HepG2 (cell line): Measurements from ENCODE around the gene LRRN2. TPM values are rescaled to one million over a fixed set of nuclear protein-coding genes. Genes with fewer than 3 reads are reported as not detected.

Source experiments
- ATAC-seq: fragments of 200-7000 bp; cut with Tn5 transposase; 3 replicates; pipeline ENCODE4 v1.9.1; 2020; ENCODE audit warnings: mild to moderate bottlenecking, moderate library complexity
- BruUV-seq: library from RNA; stranded (reverse); fragments of 400-500 nt; replicated peaks from 2 replicates; lab custom pipeline; 2021; lab: Mats Ljungman, UMichigan
- CTCF ChIA-PET: fragments of 300-600 bp; formaldehyde crosslinking; extraction: SDS; loops from one replicate; lab custom pipeline; 2021; ENCODE audit warnings: low total read pairs, inconsistent platforms, low intra/inter-chr PET ratio; lab: Yijun Ruan, JAX
- POLR2A ChIA-PET: fragments of 350-600 bp; sonication (Branson Sonifier 250); formaldehyde crosslinking; loops from one replicate; lab custom pipeline; 2020; ENCODE audit warnings: antibody characterized with exemption, inconsistent platforms; lab: Yijun Ruan, JAX
- DNase-seq: peaks from one replicate; pipeline ENCODE4 v3.0.0-alpha.2; 2015; ENCODE audit warnings: low spot score
- FAIRE-seq: peaks from 3 replicates; lab custom pipeline; 2011; peaks lifted over from hg19 to GRCh38; lab: Jason Lieb, UNC
- H2AFZ ChIP-seq: one replicate; pipeline ENCODE4 v1.6.1; 2011; ENCODE audit warnings: low read length, inconsistent platforms
- H3K27ac ChIP-seq: fragments of 300-600 bp; 3 replicates; pipeline ENCODE4 v1.8.0; 2011; ENCODE audit warnings: mixed run types, mild to moderate bottlenecking, mixed read lengths, low read length, inconsistent platforms; ENCODE audit not compliant: insufficient read depth; ENCODE audit errors: extremely low read length
- H3K27me3 ChIP-seq, 2 experiments: fragments of 200-600 bp in 1 of 2; 2 replicates in 1 of 2; 3 replicates in 1 of 2; pipeline versions ENCODE4 v1.6.0 to v1.8.0; 2011; ENCODE audit warnings: low read length in 2 of 2, mild to moderate bottlenecking in 2 of 2, moderate library complexity in 2 of 2, inconsistent platforms in 1 of 2; ENCODE audit not compliant: insufficient read depth in 2 of 2, control insufficient read depth in 1 of 2
- H3K36me3 ChIP-seq, 2 experiments: fragments of 200-600 bp in 1 of 2; replicated peaks in 1 of 2; 2 replicates in 1 of 2; 3 replicates in 1 of 2; pipeline versions ENCODE4 v1.5.1 to v1.8.0; 2011; ENCODE audit warnings: low read length in 2 of 2, inconsistent platforms in 1 of 2; ENCODE audit not compliant: insufficient read depth in 2 of 2, control insufficient read depth in 1 of 2
- H3K4me1 ChIP-seq: 2 replicates; pipeline ENCODE4 v1.5.1; 2012; ENCODE audit warnings: low read length, inconsistent platforms; ENCODE audit not compliant: insufficient read depth
- H3K4me2 ChIP-seq: 2 replicates; pipeline ENCODE4 v1.6.0; 2011; ENCODE audit warnings: low read depth, low read length, inconsistent platforms
- H3K4me3 ChIP-seq, 3 experiments: fragments of 200-600 bp in 1 of 3; sonication (generic), shearing (Covaris generic) in 1 of 3; replicated peaks in 1 of 3; 2 replicates each; pipeline ENCODE4 v1.5.1; 2011 to 2016; ENCODE audit warnings: low read length in 3 of 3, inconsistent platforms in 2 of 3, low read depth in 2 of 3, mild to moderate bottlenecking in 2 of 3, control low read depth in 1 of 3, mixed read lengths in 1 of 3; ENCODE audit not compliant: insufficient read depth in 1 of 3
- H3K79me2 ChIP-seq: one replicate; pipeline ENCODE4 v1.6.1; 2011; ENCODE audit warnings: low read length, inconsistent platforms; ENCODE audit not compliant: insufficient read depth
- H3K9ac ChIP-seq: 2 replicates; pipeline ENCODE4 v1.6.0; 2011; ENCODE audit warnings: mild to moderate bottlenecking, low read depth, low read length, inconsistent platforms; ENCODE audit not compliant: insufficient read depth
- H3K9me3 ChIP-seq: 2 replicates; pipeline ENCODE4 v1.5.1; 2012; ENCODE audit warnings: mild to moderate bottlenecking, low read length
- H4K20me1 ChIP-seq: 2 replicates; pipeline ENCODE4 v1.6.0; 2011; ENCODE audit warnings: inconsistent platforms, mild to moderate bottlenecking, low read length, moderate library complexity; ENCODE audit not compliant: insufficient read depth
- BCL6 ChIP-seq: IDR thresholded peaks from 2 replicates; pipeline ENCODE4 v1.6.1; 2016; ENCODE audit warnings: missing genetic modification reagents, missing compliant biosample characterization
- KLF16 ChIP-seq, 2 experiments: sonication (generic) in 1 of 2; formaldehyde crosslinking in 1 of 2; IDR thresholded peaks; 2 replicates each; pipeline versions ENCODE4 v1.6.1 to v1.8.0; 2016 to 2023; ENCODE audit warnings: missing genetic modification reagents in 2 of 2, missing compliant biosample characterization in 1 of 2
- MAFG ChIP-seq: sonication (generic); formaldehyde crosslinking; IDR thresholded peaks from 2 replicates; pipeline ENCODE4 v1.5.1; 2020; ENCODE audit warnings: mild to moderate bottlenecking, missing genetic modification reagents
- ZBTB4 ChIP-seq: sonication (generic); formaldehyde crosslinking; IDR thresholded peaks from 2 replicates; pipeline ENCODE4 v1.4.0; 2020; ENCODE audit warnings: missing genetic modification reagents, mild to moderate bottlenecking, borderline replicate concordance
- ZNF101 ChIP-seq: sonication (generic); formaldehyde crosslinking; IDR thresholded peaks from 2 replicates; pipeline ENCODE4 v1.4.0; 2020; ENCODE audit warnings: mild to moderate bottlenecking, low read depth, missing genetic modification reagents, borderline replicate concordance
- ZNF460 ChIP-seq: sonication (generic); formaldehyde crosslinking; IDR thresholded peaks from 2 replicates; pipeline ENCODE4 v1.5.1; 2020; ENCODE audit warnings: missing genetic modification reagents, mild to moderate bottlenecking, borderline replicate concordance
- WGBS: methylation state at CpG from one replicate; pipeline ENCODE4 v1.1.6; 2017; ENCODE audit warnings: low lambda C conversion rate; 5-methylcytosine and 5-hydroxymethylcytosine counted together
- in situ Hi-C: cut with HindIII; loops from 2 replicates; pipeline ENCODE4 v1.10.0; 2017; ENCODE audit warnings: low pct_unique_long_range_greater_than_20kb; ENCODE audit not compliant: extremely low pct_ligation_motif_present
- intact Hi-C: fragments of 100-400 bp; cut with micrococcal nuclease; formaldehyde crosslinking; loops from one replicate; pipeline ENCODE4 v1.10.0; 2022; ENCODE audit not compliant: unreplicated experiment
- polyA plus RNA-seq, 8 experiments: library from polyadenylated mRNA; depleted of rRNA in 3 of 8; stranded (reverse) in 7 of 8; unstranded in 1 of 8; fragments of >200 nt; fragmentation: Illumina TruSeq in 4 of 8; extraction: Trizol in 4 of 8; gene quantifications; 2 replicates each; pipeline versions ENCODE4 v1.2.1 to v1.2.3, GENCODE V29; 2011 to 2016; ENCODE audit warnings: low read depth in 4 of 8, missing spikeins in 1 of 8, mixed read lengths in 1 of 8; ENCODE audit not compliant: insufficient read depth in 1 of 8
- total RNA-seq, 5 experiments: library from RNA; depleted of rRNA; stranded (reverse); fragments of >200 nt; fragmentation: Illumina TruSeq; extraction: Trizol; gene quantifications; 2 replicates each; pipeline ENCODE4 v1.2.3, GENCODE V29; 2016; ENCODE audit warnings: low read depth in 1 of 5
- TF ChIP-seq, protein P1 (sequence below): sonication (generic); formaldehyde crosslinking; IDR thresholded peaks from 2 replicates; pipeline ENCODE4 v1.4.0; 2020; ENCODE audit warnings: missing genetic modification reagents
- TF ChIP-seq, protein P2 (sequence below), 2 experiments: sonication (generic) in 1 of 2; formaldehyde crosslinking in 1 of 2; IDR thresholded peaks; 2 replicates each; pipeline versions ENCODE4 v1.4.0 to v1.6.1; 2016 to 2020; ENCODE audit warnings: borderline replicate concordance in 1 of 2, low read depth in 1 of 2, mild to moderate bottlenecking in 1 of 2, missing genetic modification reagents in 1 of 2
- TF ChIP-seq, protein P3 (sequence below): IDR thresholded peaks from 2 replicates; pipeline ENCODE4 v1.6.1; 2016; ENCODE audit warnings: low read depth, control low read depth
- TF ChIP-seq, protein P4 (sequence below): sonication (generic); formaldehyde crosslinking; IDR thresholded peaks from 2 replicates; pipeline ENCODE4 v1.4.0; 2020; ENCODE audit warnings: missing genetic modification reagents

The LRRN2 gene
- total and polyA plus RNA-seq, 2 of the 13 experiments (the other 11 are each of a cell fraction or from before 2014, with no cell fraction given) = not detected

- H2AFZ ChIP-seq = no peak overlapping the region
- H3K4me3 ChIP-seq = no peak overlapping the region
- DNase-seq (no peak), FAIRE-seq (no peak), ATAC-seq (no peak)
- in situ Hi-C loops (no loop called here), intact Hi-C loops (no loop called here)
- H3K9me3 ChIP-seq = no peaks in the 10 kb centered on the region
- no peak overlapping the region for H3K27ac ChIP-seq
- no peak overlapping the region for H3K9ac ChIP-seq
- H3K27me3 ChIP-seq = peaks cover 6 to 44% of the 10 kb centered on the region in 2 experiments
- H3K4me1 ChIP-seq = no peaks in the 10 kb centered on the region
- H3K79me2 ChIP-seq = no peaks in the 10 kb centered on the region
- no peaks in the 10 kb centered on the region for H3K36me3 ChIP-seq
- no peak overlapping the region for H3K4me2 ChIP-seq
- 19% methylated on average over 4 of the region's 4 CpGs for WGBS
- no peaks in the 10 kb centered on the region for H4K20me1 ChIP-seq
- ChIA-PET CTCF (no interaction called here), POLR2A (no interaction called here)
- BruUV-seq = no TSS peak
- no peak for TF ChIP-seq MAFG (CRISPR knock-in tag)
- TF ChIP-seq ZNF460 (CRISPR knock-in tag) = no peak
- no peak for TF ChIP-seq BCL6 (CRISPR knock-in tag)
- TF ChIP-seq, protein P1, sequence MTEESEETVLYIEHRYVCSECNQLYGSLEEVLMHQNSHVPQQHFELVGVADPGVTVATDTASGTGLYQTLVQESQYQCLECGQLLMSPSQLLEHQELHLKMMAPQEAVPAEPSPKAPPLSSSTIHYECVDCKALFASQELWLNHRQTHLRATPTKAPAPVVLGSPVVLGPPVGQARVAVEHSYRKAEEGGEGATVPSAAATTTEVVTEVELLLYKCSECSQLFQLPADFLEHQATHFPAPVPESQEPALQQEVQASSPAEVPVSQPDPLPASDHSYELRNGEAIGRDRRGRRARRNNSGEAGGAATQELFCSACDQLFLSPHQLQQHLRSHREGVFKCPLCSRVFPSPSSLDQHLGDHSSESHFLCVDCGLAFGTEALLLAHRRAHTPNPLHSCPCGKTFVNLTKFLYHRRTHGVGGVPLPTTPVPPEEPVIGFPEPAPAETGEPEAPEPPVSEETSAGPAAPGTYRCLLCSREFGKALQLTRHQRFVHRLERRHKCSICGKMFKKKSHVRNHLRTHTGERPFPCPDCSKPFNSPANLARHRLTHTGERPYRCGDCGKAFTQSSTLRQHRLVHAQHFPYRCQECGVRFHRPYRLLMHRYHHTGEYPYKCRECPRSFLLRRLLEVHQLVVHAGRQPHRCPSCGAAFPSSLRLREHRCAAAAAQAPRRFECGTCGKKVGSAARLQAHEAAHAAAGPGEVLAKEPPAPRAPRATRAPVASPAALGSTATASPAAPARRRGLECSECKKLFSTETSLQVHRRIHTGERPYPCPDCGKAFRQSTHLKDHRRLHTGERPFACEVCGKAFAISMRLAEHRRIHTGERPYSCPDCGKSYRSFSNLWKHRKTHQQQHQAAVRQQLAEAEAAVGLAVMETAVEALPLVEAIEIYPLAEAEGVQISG = no peak
- TF ChIP-seq, protein P2, sequence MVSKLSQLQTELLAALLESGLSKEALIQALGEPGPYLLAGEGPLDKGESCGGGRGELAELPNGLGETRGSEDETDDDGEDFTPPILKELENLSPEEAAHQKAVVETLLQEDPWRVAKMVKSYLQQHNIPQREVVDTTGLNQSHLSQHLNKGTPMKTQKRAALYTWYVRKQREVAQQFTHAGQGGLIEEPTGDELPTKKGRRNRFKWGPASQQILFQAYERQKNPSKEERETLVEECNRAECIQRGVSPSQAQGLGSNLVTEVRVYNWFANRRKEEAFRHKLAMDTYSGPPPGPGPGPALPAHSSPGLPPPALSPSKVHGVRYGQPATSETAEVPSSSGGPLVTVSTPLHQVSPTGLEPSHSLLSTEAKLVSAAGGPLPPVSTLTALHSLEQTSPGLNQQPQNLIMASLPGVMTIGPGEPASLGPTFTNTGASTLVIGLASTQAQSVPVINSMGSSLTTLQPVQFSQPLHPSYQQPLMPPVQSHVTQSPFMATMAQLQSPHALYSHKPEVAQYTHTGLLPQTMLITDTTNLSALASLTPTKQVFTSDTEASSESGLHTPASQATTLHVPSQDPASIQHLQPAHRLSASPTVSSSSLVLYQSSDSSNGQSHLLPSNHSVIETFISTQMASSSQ (IDR thresholded peaks at IDR 0.05; ENCODE audit: low read depth) = no peak
- TF ChIP-seq, protein P2 (CRISPR knock-in tag; IDR thresholded peaks at IDR 0.05; ENCODE audit: borderline replicate concordance) = no peak
- TF ChIP-seq, protein P3, sequence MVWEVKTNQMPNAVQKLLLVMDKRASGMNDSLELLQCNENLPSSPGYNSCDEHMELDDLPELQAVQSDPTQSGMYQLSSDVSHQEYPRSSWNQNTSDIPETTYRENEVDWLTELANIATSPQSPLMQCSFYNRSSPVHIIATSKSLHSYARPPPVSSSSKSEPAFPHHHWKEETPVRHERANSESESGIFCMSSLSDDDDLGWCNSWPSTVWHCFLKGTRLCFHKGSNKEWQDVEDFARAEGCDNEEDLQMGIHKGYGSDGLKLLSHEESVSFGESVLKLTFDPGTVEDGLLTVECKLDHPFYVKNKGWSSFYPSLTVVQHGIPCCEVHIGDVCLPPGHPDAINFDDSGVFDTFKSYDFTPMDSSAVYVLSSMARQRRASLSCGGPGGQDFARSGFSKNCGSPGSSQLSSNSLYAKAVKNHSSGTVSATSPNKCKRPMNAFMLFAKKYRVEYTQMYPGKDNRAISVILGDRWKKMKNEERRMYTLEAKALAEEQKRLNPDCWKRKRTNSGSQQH = no peak
- TF ChIP-seq, protein P4, sequence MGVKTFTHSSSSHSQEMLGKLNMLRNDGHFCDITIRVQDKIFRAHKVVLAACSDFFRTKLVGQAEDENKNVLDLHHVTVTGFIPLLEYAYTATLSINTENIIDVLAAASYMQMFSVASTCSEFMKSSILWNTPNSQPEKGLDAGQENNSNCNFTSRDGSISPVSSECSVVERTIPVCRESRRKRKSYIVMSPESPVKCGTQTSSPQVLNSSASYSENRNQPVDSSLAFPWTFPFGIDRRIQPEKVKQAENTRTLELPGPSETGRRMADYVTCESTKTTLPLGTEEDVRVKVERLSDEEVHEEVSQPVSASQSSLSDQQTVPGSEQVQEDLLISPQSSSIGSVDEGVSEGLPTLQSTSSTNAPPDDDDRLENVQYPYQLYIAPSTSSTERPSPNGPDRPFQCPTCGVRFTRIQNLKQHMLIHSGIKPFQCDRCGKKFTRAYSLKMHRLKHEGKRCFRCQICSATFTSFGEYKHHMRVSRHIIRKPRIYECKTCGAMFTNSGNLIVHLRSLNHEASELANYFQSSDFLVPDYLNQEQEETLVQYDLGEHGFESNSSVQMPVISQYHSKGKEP = no peak
- no peak for TF ChIP-seq KLF16 (CRISPR knock-in tag; IDR thresholded peaks at IDR 0.05)
- no peak for TF ChIP-seq ZNF101 (CRISPR knock-in tag)
- TF ChIP-seq ZBTB4 (CRISPR knock-in tag) = no peak
Measured at GRCh38 chr1:204613636-204614035, 71.9 kb downstream of the LRRN2 start.
